Activated CD4-positive, alpha-beta T cell treated with anti-CD3 and anti-CD28 coated beads, Interleukin-10, Interleukin-2, amounts not matched to agents 100 ng/mL and 50 ng/mL, durations not matched to agents 16 hours and 8 hours (primary cell): ENCODE measurements around the gene IFT20.
A peak's percentile ranks its signal among the peaks of the same experiment; 100 is the strongest.

Experiments used
- DNase-seq: peaks from one replicate; pipeline ENCODE4 v3.0.0-alpha.2; 2020

Gene IFT20

GRCh38 chr17:28335201-28335958, at the start of gene IFT20, which contains the start of gene TNFAIP1:
Gene IFT20, minus strand, starts transcription at chr17:28335472. Its CDS starts 3,487 bp downstream, at chr17:28331985.
Gene TNFAIP1, plus strand, starts transcription at chr17:28335761. Its CDS starts 3,761 bp downstream, at chr17:28339522.
- DNase-seq = peak; percentile 100

- DNase-seq = no peak
Measured at GRCh38 chr17:28385037-28385400, 49.7 kb upstream of the IFT20 start.

GRCh38 chr17:28384281-28385036, 49.2 kb upstream of the IFT20 start:
- peak; percentile 74 for DNase-seq

GRCh38 chr17:28381141-28381825, 46.0 kb upstream of the IFT20 start:
- peak; percentile 48 for DNase-seq

- no peak for DNase-seq
Measured at GRCh38 chr17:28379814-28380801, 44.8 kb upstream of the IFT20 start.

- DNase-seq = no peak
Measured at GRCh38 chr17:28372945-28373274, 37.6 kb upstream of the IFT20 start.

- peak; percentile 48 for DNase-seq
Measured at GRCh38 chr17:28372203-28372944, 37.1 kb upstream of the IFT20 start.

GRCh38 chr17:28371245-28372202, 36.3 kb upstream of the IFT20 start, which contains the start of gene SARM1:
Gene SARM1, plus strand, starts transcription at chr17:28371694. Its CDS starts 339 bp downstream, at chr17:28372033.
- DNase-seq = peak; percentile 96

- DNase-seq = no peak
Measured at GRCh38 chr17:28370744-28371103, 35.5 kb upstream of the IFT20 start.

GRCh38 chr17:28370035-28370743, 34.9 kb upstream of the IFT20 start, which contains the start of gene VTN:
Gene VTN, minus strand, starts transcription at chr17:28370307. Its CDS starts 104 bp downstream, at chr17:28370203.
- no peak for DNase-seq

GRCh38 chr17:28369684-28370034, 34.4 kb upstream of the IFT20 start:
- DNase-seq = no peak

- DNase-seq = no peak
Measured at GRCh38 chr17:28368915-28369683, 33.8 kb upstream of the IFT20 start.

GRCh38 chr17:28368306-28368831, 33.1 kb upstream of the IFT20 start:
- DNase-seq = no peak

GRCh38 chr17:28367641-28368305, 32.5 kb upstream of the IFT20 start:
- no peak for DNase-seq

- no peak for DNase-seq
Measured at GRCh38 chr17:28366605-28367004, 31.3 kb upstream of the IFT20 start.

- no peak for DNase-seq
Measured at GRCh38 chr17:28365487-28365886, 30.2 kb upstream of the IFT20 start.

- no peak for DNase-seq
Measured at GRCh38 chr17:28364665-28365363, 29.5 kb upstream of the IFT20 start, which contains the start of gene SEBOX. Gene SEBOX, minus strand, starts transcription at chr17:28365199. Its CDS starts 48 bp downstream, at chr17:28365151.
